T-helper 1 cell treated with Interleukin-12 subunit alpha and Interleukin-12 subunit beta and Interleukin-4 antibody, amounts not matched to agents 30 μg/mL and 1 μg/mL, for 36 hours (primary cell): ENCODE measurements around the gene STK32C.

Experiments used
- H3K27ac Mint-ChIP-seq: one replicate; pipeline ENCODE4 v1.8.0; 2021; ENCODE audit warnings: mild to moderate bottlenecking, mixed read lengths
- H3K27me3 Mint-ChIP-seq: one replicate; pipeline ENCODE4 v1.8.0; 2021; ENCODE audit warnings: low read depth, mixed read lengths
- H3K36me3 Mint-ChIP-seq: one replicate; pipeline ENCODE4 v1.8.0; 2021; ENCODE audit warnings: low read depth, mixed read lengths
- H3K4me1 Mint-ChIP-seq: one replicate; pipeline ENCODE4 v1.8.0; 2021; ENCODE audit warnings: low read depth, mixed read lengths
- H3K4me3 Mint-ChIP-seq: one replicate; pipeline ENCODE4 v1.8.0; 2021; ENCODE audit warnings: mild to moderate bottlenecking, moderate library complexity, mixed read lengths
- H3K9me3 Mint-ChIP-seq: one replicate; pipeline ENCODE4 v1.8.0; 2021; ENCODE audit warnings: mixed read lengths

STK32C gene

GRCh38 chr10:132185601-132186487 lies 121.9 kb downstream of the STK32C start:
- peaks cover 45% of the 10 kb centered on the region for H3K27me3 Mint-ChIP-seq
- H3K27ac Mint-ChIP-seq, result no peak overlapping the region
- peaks cover 6% of the 10 kb centered on the region for H3K36me3 Mint-ChIP-seq
- peak overlapping the region; percentile 70 for H3K4me3 Mint-ChIP-seq
- peaks cover 11% of the 10 kb centered on the region for H3K4me1 Mint-ChIP-seq
- no peaks in the 10 kb centered on the region for H3K9me3 Mint-ChIP-seq

DNA sequence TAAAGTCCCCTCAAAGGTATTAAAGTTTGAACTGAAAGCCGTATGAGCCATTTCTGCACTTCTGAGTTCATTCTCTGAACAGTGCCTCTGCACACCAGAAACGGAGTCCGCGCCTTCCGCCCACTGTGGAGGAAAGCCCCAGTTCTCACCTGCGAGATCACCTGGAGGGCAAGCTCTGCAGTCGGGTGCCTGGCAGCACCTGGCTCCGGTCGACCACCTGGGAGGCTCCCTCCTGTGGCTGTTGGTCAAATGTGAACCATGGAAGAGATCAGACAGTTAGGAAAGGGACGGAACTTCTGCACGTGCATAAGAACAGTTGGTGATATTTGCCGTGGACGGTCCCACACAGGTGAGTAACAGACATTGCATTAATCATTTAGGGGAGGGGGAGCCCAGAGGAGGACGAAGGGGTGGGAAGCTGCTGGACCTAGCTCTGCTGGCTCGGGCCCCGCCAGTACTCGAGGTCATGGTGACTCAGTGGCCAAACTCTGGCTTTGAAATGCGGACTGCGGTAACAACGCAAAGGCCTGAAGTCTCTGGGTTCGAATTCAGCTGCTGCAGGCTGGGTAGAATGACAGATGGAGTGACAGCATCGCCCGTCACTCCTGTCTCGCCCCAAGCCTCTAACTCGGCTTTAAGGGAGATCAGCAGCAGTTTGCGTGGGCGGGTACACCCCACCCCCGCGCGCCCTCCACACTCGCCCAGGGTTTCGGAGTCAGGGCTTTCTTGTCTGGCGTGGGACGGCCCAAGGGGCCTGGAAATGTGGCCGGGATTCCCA lies 122.7 kb downstream of the STK32C start:
- Mint-ChIP-seq H3K4me1 (peaks cover 11% of the 10 kb centered on the region), H3K27ac (no peak overlapping the region), H3K27me3 (peaks cover 47% of the 10 kb centered on the region), H3K4me3 (no peak overlapping the region), H3K9me3 (no peaks in the 10 kb centered on the region), H3K36me3 (peaks cover 2% of the 10 kb centered on the region)

DNA sequence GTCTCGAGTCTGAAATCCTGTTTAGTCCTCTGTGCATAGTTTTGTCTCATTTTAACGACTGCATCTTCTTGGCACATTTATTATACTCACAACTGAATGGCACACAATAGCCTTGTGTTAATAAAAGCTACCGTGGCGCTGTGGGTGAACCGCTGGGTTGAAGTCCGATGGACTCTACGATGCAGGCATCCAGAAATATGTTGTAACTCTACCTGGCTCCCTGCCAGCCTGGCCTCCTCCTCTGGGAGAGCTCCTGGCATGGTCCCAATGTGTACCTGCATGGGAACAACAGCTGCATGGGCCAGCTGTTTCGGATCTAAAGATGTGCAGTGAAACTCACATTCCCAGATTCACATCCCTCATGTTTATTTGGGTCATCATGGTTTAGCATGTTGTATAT lies 124.7 kb downstream of the STK32C start:
- Mint-ChIP-seq H3K4me3 (no peak overlapping the region), H3K4me1 (peaks cover 5% of the 10 kb centered on the region), H3K27me3 (peaks cover 28% of the 10 kb centered on the region), H3K36me3 (no peaks in the 10 kb centered on the region), H3K27ac (no peak overlapping the region), H3K9me3 (no peaks in the 10 kb centered on the region)

DNA sequence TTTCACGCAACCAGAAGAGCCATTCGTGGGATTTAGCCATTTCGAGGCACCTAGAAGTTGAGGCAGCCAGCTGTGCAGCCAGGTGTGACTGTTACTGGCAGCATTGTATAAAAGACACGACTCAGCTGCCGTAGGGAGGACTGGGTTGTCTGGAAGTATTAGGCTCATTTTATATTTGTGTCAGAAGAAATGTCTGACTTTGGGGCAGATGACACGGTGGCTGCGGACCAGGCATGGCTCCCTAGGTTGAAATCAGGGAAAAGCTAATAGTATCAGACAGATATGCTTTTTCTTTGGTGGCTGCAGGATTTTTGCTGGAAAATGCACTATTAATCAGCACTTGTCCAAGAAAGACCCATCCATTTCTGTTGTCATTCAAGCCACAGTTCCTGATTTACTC lies 125.2 kb downstream of the STK32C start:
- Mint-ChIP-seq H3K9me3 (no peaks in the 10 kb centered on the region), H3K27me3 (peaks cover 31% of the 10 kb centered on the region), H3K27ac (no peak overlapping the region), H3K4me1 (peaks cover 3% of the 10 kb centered on the region), H3K4me3 (no peak overlapping the region), H3K36me3 (no peaks in the 10 kb centered on the region)

GRCh38 chr10:132181691-132182425 lies 125.9 kb downstream of the STK32C start:
- Mint-ChIP-seq H3K4me1 (peaks cover 3% of the 10 kb centered on the region), H3K9me3 (no peaks in the 10 kb centered on the region), H3K27me3 (peaks cover 37% of the 10 kb centered on the region), H3K36me3 (no peaks in the 10 kb centered on the region), H3K27ac (no peak overlapping the region), H3K4me3 (no peak overlapping the region)

- no peaks in the 10 kb centered on the region for H3K9me3 Mint-ChIP-seq
- H3K27ac Mint-ChIP-seq, result no peak overlapping the region
- H3K27me3 Mint-ChIP-seq, result peaks cover 46% of the 10 kb centered on the region
- peaks cover 5% of the 10 kb centered on the region for H3K4me1 Mint-ChIP-seq
- H3K36me3 Mint-ChIP-seq, result no peaks in the 10 kb centered on the region
- no peak overlapping the region for H3K4me3 Mint-ChIP-seq
Measured at GRCh38 chr10:132180736-132181135, 127.0 kb downstream of the STK32C start.

GRCh38 chr10:132179551-132180392 lies 128.0 kb downstream of the STK32C start:
- Mint-ChIP-seq H3K27me3 (peaks cover 51% of the 10 kb centered on the region), H3K36me3 (no peaks in the 10 kb centered on the region), H3K4me3 (no peak overlapping the region), H3K9me3 (peaks cover 1% of the 10 kb centered on the region), H3K4me1 (peaks cover 3% of the 10 kb centered on the region), H3K27ac (no peak overlapping the region)

DNA sequence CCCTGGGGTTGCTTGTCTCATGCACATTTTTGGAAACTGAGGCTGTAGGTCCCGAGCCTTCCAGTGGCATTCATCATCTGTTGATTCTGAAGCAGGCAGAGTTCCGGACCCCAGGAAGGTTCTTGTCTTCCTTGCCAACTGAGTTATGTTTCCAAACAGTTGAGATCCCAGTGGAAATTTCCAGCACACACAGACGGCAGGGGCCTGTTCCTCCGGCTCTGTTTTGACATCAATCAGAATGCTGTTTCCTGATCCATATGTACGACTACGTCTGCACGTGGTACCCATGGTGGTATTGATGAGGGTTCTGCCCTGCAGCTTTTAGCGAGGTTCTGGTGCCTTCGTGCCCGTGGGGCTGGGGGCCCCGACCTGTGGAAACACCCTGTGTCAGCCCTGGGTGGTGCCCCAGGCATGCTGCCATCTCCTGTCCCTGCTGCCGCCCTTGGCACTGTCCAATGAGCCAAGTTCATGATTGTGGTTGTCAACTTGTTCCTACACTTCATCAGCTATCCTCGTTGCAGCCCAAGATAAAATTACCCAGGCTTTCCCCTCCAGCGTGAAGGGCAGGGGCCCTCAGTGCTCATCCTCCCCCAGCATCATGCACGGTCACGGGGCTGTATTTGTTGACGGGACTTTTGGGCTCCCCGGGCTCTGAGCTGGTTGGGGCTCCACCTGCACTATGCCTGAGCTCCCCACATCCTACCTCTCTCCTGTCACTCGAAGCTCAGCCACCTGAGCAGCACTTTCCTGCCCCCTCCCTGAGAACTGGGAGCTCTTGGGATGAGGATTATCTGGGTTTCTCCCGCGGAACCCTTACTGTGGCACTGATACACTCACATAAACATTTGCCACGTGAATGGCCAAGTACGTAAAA lies 128.8 kb downstream of the STK32C start:
- Mint-ChIP-seq H3K36me3 (no peaks in the 10 kb centered on the region), H3K4me3 (no peak overlapping the region), H3K9me3 (peaks cover 6% of the 10 kb centered on the region), H3K4me1 (peaks cover 2% of the 10 kb centered on the region), H3K27me3 (peaks cover 47% of the 10 kb centered on the region), H3K27ac (no peak overlapping the region)

- H3K36me3 Mint-ChIP-seq, result no peaks in the 10 kb centered on the region
- no peak overlapping the region for H3K4me3 Mint-ChIP-seq
- no peak overlapping the region for H3K27ac Mint-ChIP-seq
- peaks cover 38% of the 10 kb centered on the region for H3K27me3 Mint-ChIP-seq
- peaks cover 10% of the 10 kb centered on the region for H3K9me3 Mint-ChIP-seq
- H3K4me1 Mint-ChIP-seq, result peaks cover 2% of the 10 kb centered on the region
Measured at GRCh38 chr10:132178046-132178445, 129.7 kb downstream of the STK32C start.

GRCh38 chr10:132176623-132177500 lies 130.9 kb downstream of the STK32C start:
- no peak overlapping the region for H3K27ac Mint-ChIP-seq
- H3K27me3 Mint-ChIP-seq, result peaks cover 44% of the 10 kb centered on the region
- H3K36me3 Mint-ChIP-seq, result no peaks in the 10 kb centered on the region
- no peak overlapping the region for H3K4me3 Mint-ChIP-seq
- peaks cover 4% of the 10 kb centered on the region for H3K4me1 Mint-ChIP-seq
- peaks cover 11% of the 10 kb centered on the region for H3K9me3 Mint-ChIP-seq

- no peak overlapping the region for H3K4me3 Mint-ChIP-seq
- H3K27me3 Mint-ChIP-seq, result peaks cover 45% of the 10 kb centered on the region
- peaks cover 4% of the 10 kb centered on the region for H3K4me1 Mint-ChIP-seq
- H3K36me3 Mint-ChIP-seq, result no peaks in the 10 kb centered on the region
- peaks cover 11% of the 10 kb centered on the region for H3K9me3 Mint-ChIP-seq
- H3K27ac Mint-ChIP-seq, result no peak overlapping the region
Measured at GRCh38 chr10:132175907-132176581, 131.7 kb downstream of the STK32C start.

- Mint-ChIP-seq H3K27me3 (peaks cover 41% of the 10 kb centered on the region), H3K4me1 (peaks cover 4% of the 10 kb centered on the region), H3K4me3 (no peak overlapping the region), H3K27ac (no peak overlapping the region), H3K36me3 (no peaks in the 10 kb centered on the region), H3K9me3 (peaks cover 11% of the 10 kb centered on the region)
Measured at GRCh38 chr10:132175408-132175807, 132.3 kb downstream of the STK32C start.
